ENCODE results near the gene STRBP.

DNA sequence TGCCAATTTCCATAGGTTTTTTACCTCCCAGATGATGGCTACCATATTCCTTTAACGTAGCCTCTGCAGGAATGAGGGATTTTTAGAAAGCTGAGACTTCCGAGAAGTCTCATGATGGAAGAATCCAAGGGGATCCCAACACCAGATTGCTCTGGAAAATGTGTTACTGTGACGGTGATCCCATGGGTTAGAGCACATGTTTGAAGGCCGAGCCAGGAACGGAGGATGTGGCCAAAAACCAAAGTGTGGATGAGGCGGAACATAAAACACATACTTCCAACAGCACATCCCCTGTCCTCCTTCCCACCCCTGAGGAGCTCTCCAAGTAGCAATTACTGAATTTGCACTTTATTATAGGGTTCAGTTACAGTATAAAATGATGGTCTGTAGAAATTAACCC is 152.3 kb downstream of the STRBP start:
- TF ChIP-seq, protein P1, sequence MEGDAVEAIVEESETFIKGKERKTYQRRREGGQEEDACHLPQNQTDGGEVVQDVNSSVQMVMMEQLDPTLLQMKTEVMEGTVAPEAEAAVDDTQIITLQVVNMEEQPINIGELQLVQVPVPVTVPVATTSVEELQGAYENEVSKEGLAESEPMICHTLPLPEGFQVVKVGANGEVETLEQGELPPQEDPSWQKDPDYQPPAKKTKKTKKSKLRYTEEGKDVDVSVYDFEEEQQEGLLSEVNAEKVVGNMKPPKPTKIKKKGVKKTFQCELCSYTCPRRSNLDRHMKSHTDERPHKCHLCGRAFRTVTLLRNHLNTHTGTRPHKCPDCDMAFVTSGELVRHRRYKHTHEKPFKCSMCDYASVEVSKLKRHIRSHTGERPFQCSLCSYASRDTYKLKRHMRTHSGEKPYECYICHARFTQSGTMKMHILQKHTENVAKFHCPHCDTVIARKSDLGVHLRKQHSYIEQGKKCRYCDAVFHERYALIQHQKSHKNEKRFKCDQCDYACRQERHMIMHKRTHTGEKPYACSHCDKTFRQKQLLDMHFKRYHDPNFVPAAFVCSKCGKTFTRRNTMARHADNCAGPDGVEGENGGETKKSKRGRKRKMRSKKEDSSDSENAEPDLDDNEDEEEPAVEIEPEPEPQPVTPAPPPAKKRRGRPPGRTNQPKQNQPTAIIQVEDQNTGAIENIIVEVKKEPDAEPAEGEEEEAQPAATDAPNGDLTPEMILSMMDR (IDR thresholded peaks at IDR 0.05): no peak
- TF ChIP-seq POLR2A (IDR thresholded peaks at IDR 0.05): no peak
